A673 (cell line): ENCODE measurements around the gene ZBTB37. TPM values are rescaled to one million over a fixed set of nuclear protein-coding genes. Genes with fewer than 3 reads are reported as not detected.
A peak's percentile ranks its signal among the peaks of the same experiment; 100 is the strongest.

ENCODE experiments used
- BruUV-seq: library from RNA; stranded (reverse); fragments of 400-500 nt; replicated peaks from 2 replicates; lab custom pipeline; 2021; lab: Mats Ljungman, UMichigan
- CTCF ChIA-PET: fragments of 300-600 bp; sonication (Branson Sonifier 250); formaldehyde crosslinking; loops from one replicate; lab custom pipeline; 2022; ENCODE audit warnings: antibody characterized with exemption; lab: Charles Lee
- POLR2A ChIA-PET: fragments of 300-600 bp; sonication (Branson Sonifier 250); formaldehyde crosslinking; loops from one replicate; lab custom pipeline; 2022; ENCODE audit warnings: antibody characterized with exemption; ENCODE audit not compliant: low non-redundant PET; lab: Charles Lee
- DNase-seq: peaks from one replicate; pipeline ENCODE4 v3.0.0-alpha.2; 2015; ENCODE audit warnings: low spot score
- H3K27ac ChIP-seq: fragments of 200-600 bp; sonication (generic); 2 replicates; pipeline ENCODE4 v1.5.1; 2016; ENCODE audit warnings: mixed run types, low read depth, mild to moderate bottlenecking, mixed read lengths, antibody characterized with exemption, low read length; ENCODE audit not compliant: poor library complexity, severe bottlenecking
- H3K27me3 ChIP-seq: fragments of 200-600 bp; sonication (generic); replicated peaks from 2 replicates; pipeline ENCODE4 v1.6.1; 2017; ENCODE audit warnings: mixed run types, low read depth, mild to moderate bottlenecking, mixed read lengths, antibody characterized with exemption, low read length; ENCODE audit not compliant: insufficient read depth, poor library complexity
- H3K36me3 ChIP-seq: fragments of 200-600 bp; sonication (generic); 2 replicates; pipeline ENCODE4 v1.6.1; 2016; ENCODE audit warnings: mixed run types, mild to moderate bottlenecking, mixed read lengths, antibody characterized with exemption, low read length; ENCODE audit not compliant: insufficient read depth, poor library complexity, severe bottlenecking
- H3K4me1 ChIP-seq: fragments of 200-600 bp; sonication (generic); 2 replicates; pipeline ENCODE4 v1.6.1; 2017; ENCODE audit warnings: mixed run types, mild to moderate bottlenecking, mixed read lengths, antibody characterized with exemption, low read length; ENCODE audit not compliant: insufficient read depth, poor library complexity, severe bottlenecking
- H3K4me3 ChIP-seq: fragments of 200-600 bp; sonication (generic); 2 replicates; pipeline ENCODE4 v1.5.1; 2016; ENCODE audit warnings: low read depth, mixed run types, mild to moderate bottlenecking, mixed read lengths, low read length; ENCODE audit not compliant: poor library complexity, severe bottlenecking
- H3K9me3 ChIP-seq: fragments of 200-600 bp; sonication (generic); 2 replicates; pipeline ENCODE4 v1.6.1; 2016; ENCODE audit warnings: mixed run types, low read depth, mild to moderate bottlenecking, mixed read lengths, antibody characterized with exemption, low read length; ENCODE audit not compliant: poor library complexity, severe bottlenecking
- EZH2 ChIP-seq: fragments of 200-600 bp; sonication (generic); IDR thresholded peaks from 2 replicates; pipeline ENCODE4 v1.6.1; 2017; ENCODE audit warnings: borderline replicate concordance, low read depth, mild to moderate bottlenecking, mixed read lengths, antibody characterized with exemption, low read length; ENCODE audit not compliant: poor library complexity, severe bottlenecking
- intact Hi-C: fragments of 100-400 bp; cut with micrococcal nuclease; formaldehyde crosslinking; loops from one replicate; pipeline ENCODE4 v1.10.0; 2022; ENCODE audit not compliant: unreplicated experiment
- total RNA-seq: library from RNA; stranded (reverse); gene quantifications from 2 replicates; pipeline ENCODE4 v1.2.3, GENCODE V29; 2021
- TF ChIP-seq, protein P1 (sequence below): fragments of 300-800, 200-600 bp; sonication (generic); conservative IDR thresholded peaks from 2 replicates; pipeline ENCODE4 v1.5.1; 2017; ENCODE audit warnings: low read depth, mild to moderate bottlenecking, antibody characterized with exemption, low read length, moderate library complexity, mixed read lengths

ZBTB37 gene
- total RNA-seq, 1 experiment from 2014 or later: 17.2 TPM

DNA sequence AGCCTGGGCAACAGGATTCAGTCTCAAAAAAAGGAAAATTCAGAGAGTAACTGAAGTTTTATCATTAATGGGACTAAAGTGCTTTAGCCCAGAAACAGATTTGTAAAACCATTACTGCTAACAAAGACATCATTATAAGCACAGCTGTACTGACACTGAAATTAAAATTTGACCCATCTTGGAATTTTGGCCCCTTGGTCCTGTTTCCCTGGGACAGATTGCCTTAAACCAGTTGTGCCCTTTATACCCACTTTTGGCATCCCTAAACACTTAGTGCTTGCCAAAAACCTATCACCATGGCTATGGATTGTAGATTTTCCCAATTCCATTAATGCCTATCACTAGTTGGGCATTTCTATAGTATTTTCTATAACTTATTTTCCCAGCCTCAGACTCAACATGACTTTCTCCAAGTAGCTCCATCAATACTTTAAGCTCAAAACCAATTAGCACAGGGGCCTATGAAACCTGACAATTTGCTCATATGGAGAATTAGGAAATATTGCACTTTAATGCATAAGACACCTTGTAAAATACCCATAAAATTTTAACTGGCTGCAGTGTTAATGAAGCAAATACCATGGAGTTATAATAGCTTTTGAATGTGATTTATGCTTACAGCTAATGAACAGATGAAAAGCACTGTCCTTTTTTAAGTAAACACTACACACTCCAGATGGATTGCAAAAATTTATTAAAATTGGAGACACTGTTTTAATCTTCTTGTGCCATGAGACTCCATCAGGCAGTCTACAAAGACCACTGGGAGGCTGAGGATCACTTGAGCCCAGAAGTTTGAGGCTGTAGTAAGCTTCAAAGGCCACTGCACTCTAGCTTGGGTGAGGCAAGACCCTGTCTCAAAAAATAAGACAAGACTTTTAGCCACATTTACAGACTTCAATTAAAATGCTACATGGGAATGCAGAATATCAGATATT lies 4.7 kb upstream of the ZBTB37 start:
- H3K27me3 ChIP-seq: no peaks in the 10 kb centered on the region
- ChIA-PET POLR2A (no interaction called here), CTCF (no interaction called here)
- H3K4me1 ChIP-seq: peaks cover 8% of the 10 kb centered on the region
- BruUV-seq: no TSS peak
- no peak for DNase-seq
- peak overlapping the region; percentile 76 for H3K4me3 ChIP-seq
- H3K36me3 ChIP-seq: peaks cover 63% of the 10 kb centered on the region
- no peak for TF ChIP-seq EZH2
- TF ChIP-seq, protein P1, sequence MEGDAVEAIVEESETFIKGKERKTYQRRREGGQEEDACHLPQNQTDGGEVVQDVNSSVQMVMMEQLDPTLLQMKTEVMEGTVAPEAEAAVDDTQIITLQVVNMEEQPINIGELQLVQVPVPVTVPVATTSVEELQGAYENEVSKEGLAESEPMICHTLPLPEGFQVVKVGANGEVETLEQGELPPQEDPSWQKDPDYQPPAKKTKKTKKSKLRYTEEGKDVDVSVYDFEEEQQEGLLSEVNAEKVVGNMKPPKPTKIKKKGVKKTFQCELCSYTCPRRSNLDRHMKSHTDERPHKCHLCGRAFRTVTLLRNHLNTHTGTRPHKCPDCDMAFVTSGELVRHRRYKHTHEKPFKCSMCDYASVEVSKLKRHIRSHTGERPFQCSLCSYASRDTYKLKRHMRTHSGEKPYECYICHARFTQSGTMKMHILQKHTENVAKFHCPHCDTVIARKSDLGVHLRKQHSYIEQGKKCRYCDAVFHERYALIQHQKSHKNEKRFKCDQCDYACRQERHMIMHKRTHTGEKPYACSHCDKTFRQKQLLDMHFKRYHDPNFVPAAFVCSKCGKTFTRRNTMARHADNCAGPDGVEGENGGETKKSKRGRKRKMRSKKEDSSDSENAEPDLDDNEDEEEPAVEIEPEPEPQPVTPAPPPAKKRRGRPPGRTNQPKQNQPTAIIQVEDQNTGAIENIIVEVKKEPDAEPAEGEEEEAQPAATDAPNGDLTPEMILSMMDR: no peak
- H3K27ac ChIP-seq: peak overlapping the region; percentile 43
- H3K9me3 ChIP-seq: no peaks in the 10 kb centered on the region
- intact Hi-C loops: no loop called here

DNA sequence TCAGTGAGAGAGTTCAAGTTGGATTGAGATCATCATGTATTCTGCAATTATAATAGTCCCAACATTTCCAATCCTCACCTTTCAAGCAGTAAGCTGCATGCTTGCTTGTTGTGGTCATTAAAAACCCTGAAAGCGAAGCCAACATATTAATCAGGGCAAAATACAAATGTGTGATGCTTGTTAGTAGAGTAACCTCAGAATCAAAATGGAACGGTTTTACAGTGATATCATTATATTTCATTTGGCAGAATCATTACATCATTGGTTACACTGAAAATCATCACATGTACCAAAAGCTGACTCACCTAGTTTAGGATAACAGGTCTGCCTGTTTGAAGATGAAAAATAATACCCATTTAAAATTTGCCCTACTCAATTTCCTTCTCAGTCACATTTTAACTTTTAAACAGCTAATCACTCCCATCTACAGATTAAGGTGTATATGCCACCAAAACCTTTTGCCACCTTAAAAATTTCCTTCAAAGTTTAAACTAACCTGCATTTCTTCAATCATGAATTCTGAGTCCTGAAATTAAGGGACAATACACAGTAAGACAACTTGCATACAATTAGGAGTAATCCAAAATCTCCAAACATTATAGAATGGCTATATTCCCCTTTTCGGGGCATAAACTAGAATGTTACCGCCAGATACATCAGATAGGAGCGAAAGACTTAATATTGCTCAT lies 3.9 kb upstream of the ZBTB37 start:
- intact Hi-C loops: no loop called here
- BruUV-seq: no TSS peak
- Histone ChIP-seq H3K4me1 (peaks cover 11% of the 10 kb centered on the region), H3K36me3 (peaks cover 58% of the 10 kb centered on the region), H3K27me3 (no peaks in the 10 kb centered on the region), H3K4me3 (peak overlapping the region; percentile 76), H3K27ac (peak overlapping the region; percentile 43), H3K9me3 (no peaks in the 10 kb centered on the region)
- POLR2A ChIA-PET: no interaction called here
- CTCF ChIA-PET: no interaction called here
- no peak for TF ChIP-seq EZH2
- TF ChIP-seq, protein P1: no peak
- no peak for DNase-seq

DNA sequence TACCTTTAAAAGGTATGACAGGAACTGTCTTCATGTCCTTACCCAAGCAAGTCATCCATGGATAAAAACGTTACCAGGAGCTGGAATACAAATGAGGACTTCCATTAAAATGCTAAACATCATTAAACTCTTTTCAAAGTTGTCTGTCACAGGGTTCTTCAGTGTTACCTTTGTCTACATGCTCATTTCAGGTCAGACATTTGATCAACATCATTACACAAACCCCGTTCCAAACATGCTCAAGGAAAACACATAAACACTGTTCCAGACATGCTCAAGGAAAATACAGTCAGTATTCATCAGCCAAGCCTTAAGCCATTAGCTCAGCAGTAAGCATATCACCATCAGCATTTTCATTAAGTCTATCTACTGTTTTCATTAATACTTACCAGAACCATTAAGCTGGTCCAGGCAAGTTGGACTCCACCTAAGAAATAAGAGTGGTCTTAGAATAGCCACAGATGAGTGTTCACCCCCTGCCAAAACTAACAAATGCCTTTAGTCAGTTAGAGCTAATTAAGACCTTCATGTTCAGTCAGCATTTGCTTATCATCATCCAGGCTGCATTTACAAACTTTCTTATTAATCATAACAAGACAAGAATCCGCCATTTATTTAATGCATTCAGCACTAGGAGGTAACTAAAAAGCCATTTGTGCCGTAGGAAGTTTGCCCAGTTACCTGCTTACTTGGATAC lies 2.6 kb upstream of the ZBTB37 start:
- POLR2A ChIA-PET: interaction anchor here (0.6 kb wide), 1 partner anchor 306 kb away, joined by 3 read pairs; no protein-coding TSS in a partner anchor
- Histone ChIP-seq H3K9me3 (no peaks in the 10 kb centered on the region), H3K27me3 (no peaks in the 10 kb centered on the region), H3K4me1 (peaks cover 21% of the 10 kb centered on the region), H3K36me3 (peaks cover 55% of the 10 kb centered on the region), H3K4me3 (peak overlapping the region; percentile 76), H3K27ac (peak overlapping the region; percentile 85)
- no peak for DNase-seq
- CTCF ChIA-PET: no interaction called here
- intact Hi-C loops: loop anchor here (5.0 kb wide), 1 partner anchor 157 kb away; the partner anchor contains the start of gene RC3H1
- no TSS peak for BruUV-seq
- no peak for TF ChIP-seq EZH2
- TF ChIP-seq, protein P1: no peak
